ENCODE data around the gene ZNF335.

The ZNF335 gene

GRCh38 chr20:45983279-45983743, 11.3 kb upstream of the ZNF335 start:
- FAIRE-seq (no peak), DNase-seq (ENCODE audit: insufficient read length) (no peak)
- TF ChIP-seq TAF1 (IDR thresholded peaks at IDR 0.05; ENCODE audit: borderline replicate concordance, low read depth, low read length) (no peak), POLR2A (IDR thresholded peaks at IDR 0.05; ENCODE audit: low read depth, low read length) (no peak), POLR2AphosphoS5 (IDR thresholded peaks at IDR 0.05; ENCODE audit: low read depth, low read length) (no peak)

DNA sequence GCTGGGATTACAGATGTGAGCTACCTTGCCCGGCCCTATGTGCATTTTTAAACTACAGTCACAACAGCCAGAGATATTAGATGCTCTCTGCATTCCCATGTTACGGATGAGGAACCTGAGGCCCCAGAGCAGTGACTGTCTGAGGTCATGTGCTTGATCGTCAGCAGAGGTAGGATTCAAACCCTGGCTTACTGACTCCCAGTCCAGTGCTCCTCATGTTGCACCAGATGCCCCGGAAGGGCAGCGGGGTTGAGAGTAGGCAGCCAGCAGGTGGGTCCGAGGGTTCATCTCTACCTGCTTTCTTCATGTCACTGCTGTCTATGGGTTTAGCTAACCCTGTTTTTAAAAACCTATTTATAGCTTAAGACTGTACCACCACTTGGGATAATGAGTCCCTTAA, 9.3 kb upstream of the ZNF335 start:
- no peak for DNase-seq (ENCODE audit: insufficient read length)
- TF ChIP-seq POLR2AphosphoS5 (IDR thresholded peaks at IDR 0.05; ENCODE audit: low read depth, low read length) (no peak), POLR2A (IDR thresholded peaks at IDR 0.05; ENCODE audit: low read depth, low read length) (no peak), TAF1 (IDR thresholded peaks at IDR 0.05; ENCODE audit: borderline replicate concordance, low read depth, low read length) (no peak)
- FAIRE-seq: no peak

- no peak for FAIRE-seq
- no peak for DNase-seq (ENCODE audit: insufficient read length)
- no peak for TF ChIP-seq TAF1 (IDR thresholded peaks at IDR 0.05; ENCODE audit: borderline replicate concordance, low read depth, low read length)
- no peak for TF ChIP-seq POLR2A (IDR thresholded peaks at IDR 0.05; ENCODE audit: low read depth, low read length)
- TF ChIP-seq POLR2AphosphoS5 (IDR thresholded peaks at IDR 0.05; ENCODE audit: low read depth, low read length): no peak
Measured at GRCh38 chr20:45976086-45976485, 4.1 kb upstream of the ZNF335 start.

GRCh38 chr20:45975686-45976085, 3.7 kb upstream of the ZNF335 start:
- FAIRE-seq: no peak
- TF ChIP-seq TAF1 (IDR thresholded peaks at IDR 0.05; ENCODE audit: borderline replicate concordance, low read depth, low read length): no peak
- no peak for DNase-seq (ENCODE audit: insufficient read length)

DNA sequence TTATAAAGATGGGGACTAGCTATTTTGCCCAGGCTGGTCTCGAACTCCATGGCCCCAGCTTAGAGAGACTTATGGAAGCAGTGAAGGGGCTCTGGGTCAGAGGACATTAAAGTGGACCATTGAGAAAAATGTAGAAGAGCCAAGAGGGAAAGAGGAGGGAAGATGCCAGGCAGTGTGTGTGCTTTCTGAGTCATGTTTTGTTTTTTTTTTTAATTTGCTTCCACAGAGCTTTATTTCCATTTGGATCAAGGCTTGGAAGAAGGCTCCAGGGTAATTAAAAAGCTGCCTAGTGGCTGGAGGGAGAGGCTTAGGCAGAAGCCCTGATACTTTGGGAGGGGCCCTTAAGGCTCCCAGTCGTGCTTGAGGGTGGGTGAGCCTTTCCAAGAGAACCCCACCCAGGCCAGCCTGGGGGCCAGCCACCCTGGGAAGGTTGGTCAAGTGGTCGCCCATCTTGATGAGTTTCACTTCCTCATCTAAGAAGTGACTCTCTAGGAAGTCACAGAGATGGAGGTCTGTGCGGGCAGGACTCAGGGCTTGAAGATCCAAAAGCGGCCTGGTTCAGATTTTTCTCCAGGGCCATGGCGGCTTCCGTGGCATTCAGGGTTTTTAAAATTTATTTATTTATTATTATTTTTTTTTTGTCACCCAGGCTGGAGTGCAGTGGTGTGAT, 3.0 kb upstream of the ZNF335 start:
- TF ChIP-seq TAF1 (IDR thresholded peaks at IDR 0.05; ENCODE audit: borderline replicate concordance, low read depth, low read length) (no peak), POLR2AphosphoS5 (IDR thresholded peaks at IDR 0.05; ENCODE audit: low read depth, low read length) (no peak), POLR2A (IDR thresholded peaks at IDR 0.05; ENCODE audit: low read depth, low read length) (no peak)
- no peak for FAIRE-seq

GRCh38 chr20:45972500-45973183, 639 bp upstream of the ZNF335 start:
- FAIRE-seq (no peak), DNase-seq (ENCODE audit: insufficient read length) (peak; percentile 93)
- TF ChIP-seq POLR2AphosphoS5 (IDR thresholded peaks at IDR 0.05; ENCODE audit: low read depth, low read length) (peak; percentile 47; the same call in 1 of the 2 replicates), POLR2A (IDR thresholded peaks at IDR 0.05; ENCODE audit: low read depth, low read length) (peak; percentile 67), TAF1 (IDR thresholded peaks at IDR 0.05; ENCODE audit: borderline replicate concordance, low read depth, low read length) (0 out of 2 replicates have a peak, but pooled peaks have one; percentile 50)

More for the DNA sequence above, 3.0 kb upstream of the ZNF335 start:
- no peak for DNase-seq (ENCODE audit: insufficient read length)

DNA sequence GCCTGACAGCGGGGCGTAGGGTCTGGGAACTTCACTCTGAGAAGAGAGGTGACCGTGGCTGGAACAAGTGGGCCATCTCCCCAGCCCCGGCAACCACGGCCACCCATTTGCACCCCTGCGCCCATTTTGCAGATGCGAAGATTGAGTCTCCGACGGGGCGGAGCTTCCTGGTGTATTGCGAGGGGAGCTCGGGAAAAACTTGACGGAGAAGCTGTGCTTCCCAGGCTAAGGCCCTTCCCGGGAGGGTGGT, 653 bp downstream of the ZNF335 start:
- DNase-seq (ENCODE audit: insufficient read length) (peak; percentile 63), FAIRE-seq (no peak)
- TF ChIP-seq POLR2A (IDR thresholded peaks at IDR 0.05; ENCODE audit: low read depth, low read length) (peak; percentile 77), POLR2AphosphoS5 (IDR thresholded peaks at IDR 0.05; ENCODE audit: low read depth, low read length) (peak; percentile 52), TAF1 (IDR thresholded peaks at IDR 0.05; ENCODE audit: borderline replicate concordance, low read depth, low read length) (peak; percentile 78)

DNA sequence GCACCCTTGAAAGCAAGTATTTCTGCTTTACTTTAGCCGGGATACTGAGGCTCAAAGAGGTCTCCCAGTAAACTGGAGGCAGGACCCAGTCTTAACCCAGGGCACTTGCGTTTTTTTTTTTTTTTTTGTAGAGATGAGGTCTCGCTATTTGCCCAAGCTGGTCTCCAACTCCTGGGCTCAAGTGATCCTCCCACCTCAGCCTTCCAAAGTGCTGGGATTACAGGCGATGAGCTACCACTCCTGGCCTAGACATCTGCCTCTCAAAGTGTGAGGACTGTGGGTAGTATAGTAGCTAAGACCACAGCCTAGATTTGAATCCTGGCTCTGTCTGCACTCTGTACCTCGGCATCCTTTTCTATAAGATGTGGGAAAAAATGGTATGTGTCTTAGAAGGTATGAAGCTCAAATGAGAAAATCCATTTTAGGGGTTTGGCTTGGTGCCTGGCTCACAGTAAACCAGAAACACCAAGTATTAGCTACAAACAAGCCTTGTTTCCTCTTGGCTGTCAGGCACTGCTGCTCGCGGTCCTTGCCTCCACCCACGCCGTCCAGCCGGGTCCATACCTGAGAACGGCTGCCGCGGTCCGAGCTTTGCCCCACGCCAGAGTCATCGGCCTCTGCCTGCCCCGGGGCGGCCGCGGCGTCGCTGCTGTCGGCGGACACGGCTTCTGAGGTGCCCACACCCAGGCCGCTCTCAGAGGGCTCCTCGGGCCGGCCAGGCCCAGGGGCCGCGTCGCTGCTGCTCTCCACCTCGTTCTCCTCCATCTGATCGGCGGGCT, 1.2 kb downstream of the ZNF335 start:
- TF ChIP-seq TAF1 (IDR thresholded peaks at IDR 0.05; ENCODE audit: borderline replicate concordance, low read depth, low read length) (no peak), POLR2AphosphoS5 (IDR thresholded peaks at IDR 0.05; ENCODE audit: low read depth, low read length) (0 out of 2 replicates have a peak, but pooled peaks have one; percentile 1)
- DNase-seq (ENCODE audit: insufficient read length) (no peak), FAIRE-seq (no peak)

GRCh38 chr20:45969712-45970634, 2.0 kb downstream of the ZNF335 start:
- no peak for FAIRE-seq
- TF ChIP-seq POLR2A (IDR thresholded peaks at IDR 0.05; ENCODE audit: low read depth, low read length) (no peak), TAF1 (IDR thresholded peaks at IDR 0.05; ENCODE audit: borderline replicate concordance, low read depth, low read length) (no peak), POLR2AphosphoS5 (IDR thresholded peaks at IDR 0.05; ENCODE audit: low read depth, low read length) (no peak)
- DNase-seq (ENCODE audit: insufficient read length): no peak

- TF ChIP-seq TAF1 (IDR thresholded peaks at IDR 0.05; ENCODE audit: borderline replicate concordance, low read depth, low read length): no peak
- TF ChIP-seq POLR2AphosphoS5 (IDR thresholded peaks at IDR 0.05; ENCODE audit: low read depth, low read length): no peak
- TF ChIP-seq POLR2A (IDR thresholded peaks at IDR 0.05; ENCODE audit: low read depth, low read length): no peak
- DNase-seq (ENCODE audit: insufficient read length) (no peak), FAIRE-seq (no peak)
Measured at GRCh38 chr20:45968801-45969711, 2.9 kb downstream of the ZNF335 start.
